BJ (cell line): ENCODE results near the gene OR10H3. TPM values are rescaled to one million over a fixed set of nuclear protein-coding genes. Genes with fewer than 3 reads are reported as not detected.

Experiments
- CTCF ChIA-PET: fragments of 350-600 bp; formaldehyde crosslinking; extraction: SDS; loops from one replicate; lab custom pipeline; 2021; ENCODE audit warnings: antibody characterized with exemption, inconsistent platforms; lab: Yijun Ruan, JAX
- POLR2A ChIA-PET: fragments of 300-600 bp; sonication (Branson Sonifier 250); formaldehyde crosslinking; extraction: SDS; loops from one replicate; lab custom pipeline; 2021; ENCODE audit warnings: antibody characterized with exemption; lab: Charles Lee
- DNase-seq: peaks from one replicate; pipeline ENCODE4 v3.0.0-alpha.2; 2011; ENCODE audit warnings: low read depth
- H3K27me3 ChIP-seq: 2 replicates; pipeline ENCODE4 v1.6.0; 2011; ENCODE audit warnings: low read length; ENCODE audit not compliant: control insufficient read depth, insufficient read depth
- H3K36me3 ChIP-seq: 2 replicates; pipeline ENCODE4 v1.5.1; 2011; ENCODE audit warnings: low read length; ENCODE audit not compliant: control insufficient read depth, insufficient read depth
- H3K4me3 ChIP-seq: 2 replicates; pipeline ENCODE4 v1.5.1; 2011; ENCODE audit warnings: low read depth, mild to moderate bottlenecking, control low read depth, low read length
- CTCF ChIP-seq: IDR thresholded peaks from 2 replicates; pipeline ENCODE4 v1.5.1; 2011; ENCODE audit warnings: low read depth, mild to moderate bottlenecking, control low read depth, inconsistent platforms, low read length, moderate library complexity; ENCODE audit not compliant: insufficient read depth
- polyA plus RNA-seq: library from polyadenylated mRNA; depleted of rRNA; stranded (reverse); fragments of >200 nt; gene quantifications from 2 replicates; pipeline ENCODE4 v1.2.3, GENCODE V29; 2011

Gene OR10H3
- polyA plus RNA-seq, 1 experiment = not detected

DNA sequence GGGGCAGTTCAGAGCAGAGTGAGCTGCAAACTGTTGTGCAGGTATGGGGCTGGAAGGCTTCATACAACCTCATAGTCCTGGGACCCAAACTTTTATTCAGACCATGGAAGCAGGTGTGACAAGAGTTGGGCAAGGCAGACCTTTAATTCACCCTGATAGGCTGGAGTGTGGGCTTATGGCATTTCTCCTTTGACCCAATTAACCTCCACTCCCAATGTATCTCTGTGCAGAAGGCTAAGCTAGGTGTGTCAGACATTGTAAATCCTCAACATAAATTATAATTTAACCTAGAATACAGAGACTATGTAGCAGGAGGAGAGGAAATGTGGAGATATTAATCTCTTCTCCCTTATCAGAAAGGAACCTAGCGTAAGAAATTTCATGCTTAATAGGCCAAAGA lies 22.1 kb upstream of the OR10H3 start:
- no peaks in the 10 kb centered on the region for H3K36me3 ChIP-seq
- no peak for DNase-seq
- ChIA-PET CTCF (no interaction called here), POLR2A (no interaction called here)
- H3K4me3 ChIP-seq = no peak overlapping the region
- TF ChIP-seq CTCF = no peak
- H3K27me3 ChIP-seq = no peaks in the 10 kb centered on the region

GRCh38 chr19:15717809-15718208 lies 20.0 kb upstream of the OR10H3 start:
- no peaks in the 10 kb centered on the region for H3K36me3 ChIP-seq
- no peak overlapping the region for H3K4me3 ChIP-seq
- no peak for DNase-seq
- H3K27me3 ChIP-seq = no peaks in the 10 kb centered on the region
- CTCF ChIA-PET = no interaction called here
- POLR2A ChIA-PET = no interaction called here
- no peak for TF ChIP-seq CTCF

- POLR2A ChIA-PET = no interaction called here
- H3K27me3 ChIP-seq = no peaks in the 10 kb centered on the region
- no peak overlapping the region for H3K4me3 ChIP-seq
- no peak for DNase-seq
- TF ChIP-seq CTCF = no peak
- H3K36me3 ChIP-seq = no peaks in the 10 kb centered on the region
- CTCF ChIA-PET = no interaction called here
Observed at GRCh38 chr19:15721268-15721667, 16.5 kb upstream of the OR10H3 start.

- Histone ChIP-seq H3K27me3 (no peaks in the 10 kb centered on the region), H3K4me3 (no peak overlapping the region), H3K36me3 (no peaks in the 10 kb centered on the region)
- no peak for TF ChIP-seq CTCF
- DNase-seq = no peak
- ChIA-PET CTCF (no interaction called here), POLR2A (no interaction called here)
Observed at GRCh38 chr19:15722956-15723355, 14.8 kb upstream of the OR10H3 start.

DNA sequence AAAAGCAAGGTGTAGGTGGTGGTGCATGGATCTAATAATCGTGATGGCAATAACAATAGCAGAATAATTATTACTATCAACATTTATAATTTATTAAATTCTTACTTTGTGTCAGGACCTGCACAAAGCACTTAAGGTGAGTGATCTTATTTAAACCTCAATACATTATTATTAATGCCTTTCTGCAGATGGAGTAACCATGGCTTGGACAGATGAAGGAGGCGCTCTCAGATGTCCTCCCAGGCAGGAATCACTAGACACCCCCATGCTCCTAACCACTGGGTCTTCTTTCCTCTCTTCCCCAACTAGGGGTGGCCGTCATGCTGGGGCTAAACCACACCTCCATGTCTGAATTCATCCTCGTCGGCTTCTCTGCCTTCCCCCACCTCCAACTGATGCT lies 10.1 kb upstream of the OR10H3 start, which contains the start of gene OR10H2:
Gene OR10H2, plus strand, starts transcription at position 301 of the 400 bp plus-strand sequence. Its CDS starts 20 bp downstream, at position 321.
- H3K36me3 ChIP-seq = no peaks in the 10 kb centered on the region

More for the DNA sequence above, 10.1 kb upstream of the OR10H3 start, which contains the start of gene OR10H2:
- no peak for TF ChIP-seq CTCF
- H3K4me3 ChIP-seq = no peak within 1 kb of the TSS
- no peaks in the 10 kb centered on the region for H3K27me3 ChIP-seq
- DNase-seq = no peak
- ChIA-PET POLR2A (no interaction called here), CTCF (no interaction called here)
